Left ventricle myocardium inferior (tissue), 1 donor: ENCODE measurements around the gene FAIM2. TPM values are rescaled to one million over a fixed set of nuclear protein-coding genes. Genes with fewer than 3 reads are reported as not detected.

Experiments used
- DNase-seq: peaks from one replicate; pipeline ENCODE4 v3.0.0-alpha.2; 2020
- H3K27ac ChIP-seq: fragments of 200-600 bp; replicated peaks from 2 replicates; pipeline ENCODE4 v1.8.0; 2021
- H3K27me3 ChIP-seq: fragments of 200-600 bp; 2 replicates; pipeline ENCODE4 v1.8.0; 2021; ENCODE audit warnings: low read depth
- H3K36me3 ChIP-seq: fragments of 200-600 bp; 2 replicates; pipeline ENCODE4 v1.8.0; 2021
- H3K4me1 ChIP-seq: fragments of 200-600 bp; 2 replicates; pipeline ENCODE4 v1.8.0; 2021
- H3K4me3 ChIP-seq: fragments of 200-600 bp; 2 replicates; pipeline ENCODE4 v1.8.0; 2021; ENCODE audit warnings: mild to moderate bottlenecking, moderate library complexity
- H3K9me3 ChIP-seq: fragments of 200-600 bp; replicated peaks from 2 replicates; pipeline ENCODE4 v1.8.0; 2021
- intact Hi-C: fragments of 100-400 bp; cut with micrococcal nuclease; formaldehyde crosslinking; loops from one replicate; pipeline ENCODE4 v1.11.0; 2022
- total RNA-seq: library from RNA; stranded (reverse); fragmentation: NEBNext Ultra II Directional; extraction: Animal tissue kit (Norgen Biotek cat#: 25700); gene quantifications from one replicate; pipeline ENCODE4 v1.2.1, GENCODE V29; 2021
- TF ChIP-seq, protein P1 (sequence below): fragments of 200-600 bp; IDR thresholded peaks from 2 replicates; pipeline ENCODE4 v1.8.0; 2021; ENCODE audit warnings: antibody characterized with exemption, mild to moderate bottlenecking, borderline replicate concordance
- donor health status: DM: no; HTN: yes; CAD: no; lungs with severe emphysema.

Gene FAIM2
- total RNA-seq, 1 donor from 2014 or later, result 7.4 TPM

- Histone ChIP-seq H3K27ac (no peak overlapping the region), H3K9me3 (no peaks in the 10 kb centered on the region), H3K36me3 (no peaks in the 10 kb centered on the region), H3K27me3 (peaks cover 8% of the 10 kb centered on the region), H3K4me3 (no peak overlapping the region), H3K4me1 (no peaks in the 10 kb centered on the region)
- TF ChIP-seq, protein P1, sequence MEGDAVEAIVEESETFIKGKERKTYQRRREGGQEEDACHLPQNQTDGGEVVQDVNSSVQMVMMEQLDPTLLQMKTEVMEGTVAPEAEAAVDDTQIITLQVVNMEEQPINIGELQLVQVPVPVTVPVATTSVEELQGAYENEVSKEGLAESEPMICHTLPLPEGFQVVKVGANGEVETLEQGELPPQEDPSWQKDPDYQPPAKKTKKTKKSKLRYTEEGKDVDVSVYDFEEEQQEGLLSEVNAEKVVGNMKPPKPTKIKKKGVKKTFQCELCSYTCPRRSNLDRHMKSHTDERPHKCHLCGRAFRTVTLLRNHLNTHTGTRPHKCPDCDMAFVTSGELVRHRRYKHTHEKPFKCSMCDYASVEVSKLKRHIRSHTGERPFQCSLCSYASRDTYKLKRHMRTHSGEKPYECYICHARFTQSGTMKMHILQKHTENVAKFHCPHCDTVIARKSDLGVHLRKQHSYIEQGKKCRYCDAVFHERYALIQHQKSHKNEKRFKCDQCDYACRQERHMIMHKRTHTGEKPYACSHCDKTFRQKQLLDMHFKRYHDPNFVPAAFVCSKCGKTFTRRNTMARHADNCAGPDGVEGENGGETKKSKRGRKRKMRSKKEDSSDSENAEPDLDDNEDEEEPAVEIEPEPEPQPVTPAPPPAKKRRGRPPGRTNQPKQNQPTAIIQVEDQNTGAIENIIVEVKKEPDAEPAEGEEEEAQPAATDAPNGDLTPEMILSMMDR, result no peak
- intact Hi-C loops, result no loop called here
- no peak for DNase-seq
Observed at GRCh38 chr12:49932023-49932422, 28.3 kb upstream of the FAIM2 start.

DNA sequence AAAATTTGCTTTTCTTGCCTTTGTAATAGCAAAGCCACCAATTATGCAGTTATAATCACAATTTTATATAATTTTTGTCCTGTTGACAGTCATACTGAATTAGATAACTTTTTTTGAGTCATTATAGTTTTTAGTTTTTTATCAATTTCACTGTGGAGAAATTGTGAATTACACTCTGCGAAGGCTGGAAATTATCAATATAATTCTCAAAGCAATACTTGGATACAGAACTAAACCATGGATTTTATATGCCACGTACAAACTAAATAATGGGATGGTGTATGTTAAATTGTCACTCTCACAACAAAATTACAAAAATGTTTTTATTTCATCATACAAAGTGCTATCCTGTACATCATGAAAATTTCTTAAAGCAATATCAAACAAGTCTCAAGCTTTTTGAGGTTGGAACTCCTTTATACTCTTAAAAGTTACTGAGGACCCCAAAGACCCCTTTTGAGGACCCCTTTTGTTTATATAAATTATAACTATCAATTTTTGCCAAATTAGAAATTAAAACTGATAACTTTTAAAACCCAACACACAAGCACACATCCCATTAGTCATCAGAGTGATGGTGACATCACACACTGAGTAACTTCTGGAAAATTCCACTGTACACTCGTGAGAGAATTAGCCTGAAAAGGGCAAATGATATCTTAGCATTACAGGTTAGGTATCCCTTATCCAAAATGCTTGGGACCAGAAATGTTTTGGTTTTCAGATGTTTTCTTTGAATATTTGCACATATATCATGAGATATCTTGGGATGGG lies 27.0 kb upstream of the FAIM2 start:
- DNase-seq, result no peak
- intact Hi-C loops, result no loop called here
- no peaks in the 10 kb centered on the region for H3K27me3 ChIP-seq
- no peak overlapping the region for H3K4me3 ChIP-seq
- H3K9me3 ChIP-seq, result no peaks in the 10 kb centered on the region
- H3K4me1 ChIP-seq, result no peaks in the 10 kb centered on the region
- no peak overlapping the region for H3K27ac ChIP-seq
- TF ChIP-seq, protein P1, result no peak
- no peaks in the 10 kb centered on the region for H3K36me3 ChIP-seq

- TF ChIP-seq, protein P1, result no peak
- Histone ChIP-seq H3K4me1 (no peaks in the 10 kb centered on the region), H3K27me3 (no peaks in the 10 kb centered on the region), H3K36me3 (no peaks in the 10 kb centered on the region), H3K27ac (no peak overlapping the region), H3K4me3 (no peak overlapping the region), H3K9me3 (no peaks in the 10 kb centered on the region)
- intact Hi-C loops, result no loop called here
- no peak for DNase-seq
Observed at GRCh38 chr12:49929581-49929980, 25.9 kb upstream of the FAIM2 start.

DNA sequence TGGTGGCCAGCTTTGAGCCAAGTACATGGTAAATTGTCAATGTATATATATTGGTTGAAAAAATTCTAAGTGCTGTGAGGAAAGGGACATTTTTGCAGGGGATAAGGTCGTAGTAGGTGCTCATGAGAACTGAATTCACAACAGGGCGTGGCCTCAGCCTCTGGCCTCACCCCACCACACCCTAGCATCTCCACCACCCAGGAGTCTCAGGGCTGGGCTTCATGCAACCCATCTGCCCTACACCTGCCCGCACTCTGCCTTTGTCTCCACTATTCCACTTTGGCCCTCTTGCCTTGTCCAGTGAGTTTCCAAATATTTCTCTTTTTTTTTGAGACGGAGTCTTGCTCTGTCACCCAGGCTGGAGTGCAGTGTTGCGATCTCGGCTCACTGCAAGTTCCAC lies 24.8 kb upstream of the FAIM2 start:
- intact Hi-C loops, result no loop called here
- TF ChIP-seq, protein P1, result no peak
- no peak for DNase-seq

DNA sequence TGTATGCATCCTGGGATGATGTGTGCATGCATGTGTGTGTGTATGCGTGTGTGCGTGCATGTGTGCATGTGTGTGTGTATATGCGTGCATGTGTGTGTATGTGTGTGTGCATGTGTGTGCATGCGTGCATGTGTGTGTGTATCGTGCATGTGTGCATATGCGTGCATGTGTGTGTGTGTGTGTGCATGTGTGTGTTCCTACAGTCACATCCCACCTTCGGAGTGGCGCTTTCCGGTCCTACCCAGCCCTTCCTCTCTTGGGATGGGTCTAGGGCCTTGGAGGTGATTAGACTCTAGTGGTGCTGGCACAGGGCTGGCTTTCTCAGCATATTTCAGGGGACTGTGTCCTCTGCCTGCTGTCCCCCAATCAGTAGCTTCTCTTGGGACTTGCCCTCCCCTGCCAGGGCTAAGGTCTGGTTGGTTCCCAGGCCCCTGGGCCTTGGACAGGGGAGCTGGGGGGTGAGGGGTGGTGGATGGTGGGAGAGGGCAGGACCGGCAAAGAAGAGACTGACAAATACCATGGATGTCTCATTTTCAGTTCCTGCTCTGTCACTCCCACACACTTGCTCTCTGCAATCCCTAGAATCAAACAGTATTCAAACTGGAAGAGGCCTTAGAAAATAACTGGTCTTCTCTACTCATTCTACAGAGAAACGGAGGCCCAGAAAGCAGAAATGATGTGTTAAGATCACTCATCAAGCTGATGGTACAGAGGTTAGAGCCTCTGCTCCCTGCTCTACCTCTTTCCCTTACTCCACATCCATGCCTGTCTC lies 21.9 kb upstream of the FAIM2 start:
- H3K36me3 ChIP-seq, result no peaks in the 10 kb centered on the region
- H3K9me3 ChIP-seq, result no peaks in the 10 kb centered on the region
- no peak overlapping the region for H3K4me3 ChIP-seq
- H3K27ac ChIP-seq, result no peak overlapping the region
- peaks cover 16% of the 10 kb centered on the region for H3K4me1 ChIP-seq
- intact Hi-C loops, result no loop called here
- no peaks in the 10 kb centered on the region for H3K27me3 ChIP-seq
- TF ChIP-seq, protein P1, result no peak
- no peak for DNase-seq

More for the DNA sequence above, 24.8 kb upstream of the FAIM2 start:
- Histone ChIP-seq H3K27me3 (no peaks in the 10 kb centered on the region), H3K27ac (no peak overlapping the region), H3K36me3 (no peaks in the 10 kb centered on the region), H3K4me1 (no peaks in the 10 kb centered on the region), H3K9me3 (no peaks in the 10 kb centered on the region), H3K4me3 (no peak overlapping the region)
